HFF-Myc (cell line): ENCODE data around the gene GINS1.
A peak's percentile ranks its signal among the peaks of the same experiment; 100 is the strongest.

Experiments used
- DNase-seq: peaks from one replicate; pipeline ENCODE4 v3.0.0-alpha.2; 2011; ENCODE audit warnings: low read depth; ENCODE audit errors: extremely low read depth
- H3K4me3 ChIP-seq: replicated peaks from 2 replicates; pipeline ENCODE4 v1.5.1; 2011; ENCODE audit warnings: low read depth, mild to moderate bottlenecking, control low read depth, low read length
- TF ChIP-seq, protein P1 (sequence below): IDR thresholded peaks from 2 replicates; pipeline ENCODE4 v1.5.1; 2012; ENCODE audit warnings: mild to moderate bottlenecking, low read depth, low read length, control low read depth; ENCODE audit errors: missing control alignments

Gene GINS1

DNA sequence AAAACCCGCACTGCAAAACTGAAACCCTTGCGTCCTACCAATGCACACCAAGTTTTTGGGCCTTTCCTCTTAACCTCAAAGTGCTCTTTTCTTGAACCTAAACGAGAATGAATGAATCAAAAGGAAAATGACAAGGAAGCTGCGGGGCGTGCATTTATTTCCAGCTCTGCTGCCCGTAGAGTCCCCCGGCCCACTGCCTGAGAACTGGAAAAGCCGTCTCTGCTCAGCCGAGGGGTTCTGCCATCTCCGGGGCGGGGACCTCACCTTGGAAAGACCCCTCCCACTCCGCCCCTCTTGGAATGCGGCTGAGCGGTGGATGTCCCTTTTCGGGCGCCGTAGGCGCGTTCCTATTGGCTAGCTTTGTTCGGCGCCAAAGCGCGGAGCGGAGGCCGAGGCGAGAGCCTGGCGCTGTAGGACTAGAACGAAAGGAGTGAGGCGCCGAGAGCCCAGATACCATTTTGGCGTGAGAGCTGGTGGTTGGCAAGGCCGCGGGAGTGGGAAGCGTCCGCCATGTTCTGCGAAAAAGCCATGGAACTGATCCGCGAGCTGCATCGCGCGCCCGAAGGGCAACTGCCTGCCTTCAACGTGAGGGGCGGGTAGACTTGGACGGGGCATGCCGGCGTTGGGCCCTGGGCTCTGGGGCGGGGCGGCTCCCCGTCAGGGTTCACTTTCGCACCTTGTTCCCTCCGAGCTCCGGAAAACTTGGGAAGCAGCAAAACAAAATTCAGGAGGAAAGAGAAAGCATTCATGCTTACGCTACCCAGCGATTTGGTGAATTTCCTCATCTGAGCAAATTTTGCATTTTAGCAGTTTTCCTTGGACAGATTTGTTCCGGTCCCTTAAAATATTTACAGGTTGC, at the start of gene GINS1:
GINS1 (plus strand) TSS at position 363 of the 859 bp plus-strand sequence; CDS start at position 511, 148 bp downstream.
- H3K4me3 ChIP-seq: peak within 1 kb of the TSS; percentile 89
- TF ChIP-seq, protein P1, sequence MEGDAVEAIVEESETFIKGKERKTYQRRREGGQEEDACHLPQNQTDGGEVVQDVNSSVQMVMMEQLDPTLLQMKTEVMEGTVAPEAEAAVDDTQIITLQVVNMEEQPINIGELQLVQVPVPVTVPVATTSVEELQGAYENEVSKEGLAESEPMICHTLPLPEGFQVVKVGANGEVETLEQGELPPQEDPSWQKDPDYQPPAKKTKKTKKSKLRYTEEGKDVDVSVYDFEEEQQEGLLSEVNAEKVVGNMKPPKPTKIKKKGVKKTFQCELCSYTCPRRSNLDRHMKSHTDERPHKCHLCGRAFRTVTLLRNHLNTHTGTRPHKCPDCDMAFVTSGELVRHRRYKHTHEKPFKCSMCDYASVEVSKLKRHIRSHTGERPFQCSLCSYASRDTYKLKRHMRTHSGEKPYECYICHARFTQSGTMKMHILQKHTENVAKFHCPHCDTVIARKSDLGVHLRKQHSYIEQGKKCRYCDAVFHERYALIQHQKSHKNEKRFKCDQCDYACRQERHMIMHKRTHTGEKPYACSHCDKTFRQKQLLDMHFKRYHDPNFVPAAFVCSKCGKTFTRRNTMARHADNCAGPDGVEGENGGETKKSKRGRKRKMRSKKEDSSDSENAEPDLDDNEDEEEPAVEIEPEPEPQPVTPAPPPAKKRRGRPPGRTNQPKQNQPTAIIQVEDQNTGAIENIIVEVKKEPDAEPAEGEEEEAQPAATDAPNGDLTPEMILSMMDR: no peak
- peak; percentile 55 for DNase-seq

DNA sequence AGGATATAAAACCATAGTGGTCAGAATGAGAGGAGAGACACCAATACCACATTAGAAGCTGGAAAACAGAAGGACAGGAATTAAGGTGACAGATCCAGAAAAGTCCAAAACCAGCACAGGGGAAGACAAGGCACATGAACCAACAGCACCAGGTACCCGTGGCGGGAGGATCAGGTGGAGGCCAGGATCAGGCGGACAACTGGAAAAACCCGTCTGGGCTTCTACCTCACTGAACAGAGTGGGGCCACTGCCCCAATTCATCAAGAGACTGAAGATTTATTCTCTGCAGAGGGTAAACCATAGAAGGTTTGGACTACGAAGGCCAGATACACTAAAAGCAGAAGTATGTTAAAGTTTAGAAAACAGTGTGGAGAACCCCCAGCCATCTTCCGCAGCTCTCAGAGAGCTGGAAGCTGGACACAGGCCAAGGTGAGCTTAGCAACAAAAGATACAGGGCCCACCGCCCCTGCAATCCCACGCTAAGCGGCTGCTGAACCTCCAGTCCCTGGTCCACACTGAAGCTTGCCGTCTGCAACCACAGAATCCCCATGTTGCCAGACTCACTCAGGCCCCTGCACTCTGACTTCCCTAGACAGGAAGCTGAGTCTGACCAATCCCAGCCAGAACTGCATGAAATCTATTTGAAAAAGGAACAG, 46.7 kb upstream of the GINS1 start:
- TF ChIP-seq, protein P1: no peak
- DNase-seq: no peak
- no peak overlapping the region for H3K4me3 ChIP-seq

DNA sequence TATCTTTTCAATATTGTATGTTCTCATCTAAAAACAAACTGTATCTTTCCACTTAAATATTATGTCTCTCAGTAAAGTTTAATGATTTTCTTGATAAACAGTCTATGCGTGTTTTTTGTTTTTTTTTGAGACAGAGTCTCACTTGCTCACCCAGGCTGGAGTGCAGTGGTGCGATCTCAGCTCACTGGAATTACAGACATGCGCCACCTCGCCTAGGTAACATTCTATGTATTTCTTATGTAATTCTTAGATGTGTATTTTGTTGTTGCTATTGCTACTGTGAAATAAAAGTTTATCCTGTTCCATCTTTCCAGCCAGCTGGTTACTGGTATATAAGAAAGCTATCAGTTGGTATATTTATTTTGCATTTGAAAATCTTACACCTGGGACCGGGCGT, 46.2 kb upstream of the GINS1 start:
- H3K4me3 ChIP-seq: no peak overlapping the region
- TF ChIP-seq, protein P1: no peak
- DNase-seq: no peak

DNA sequence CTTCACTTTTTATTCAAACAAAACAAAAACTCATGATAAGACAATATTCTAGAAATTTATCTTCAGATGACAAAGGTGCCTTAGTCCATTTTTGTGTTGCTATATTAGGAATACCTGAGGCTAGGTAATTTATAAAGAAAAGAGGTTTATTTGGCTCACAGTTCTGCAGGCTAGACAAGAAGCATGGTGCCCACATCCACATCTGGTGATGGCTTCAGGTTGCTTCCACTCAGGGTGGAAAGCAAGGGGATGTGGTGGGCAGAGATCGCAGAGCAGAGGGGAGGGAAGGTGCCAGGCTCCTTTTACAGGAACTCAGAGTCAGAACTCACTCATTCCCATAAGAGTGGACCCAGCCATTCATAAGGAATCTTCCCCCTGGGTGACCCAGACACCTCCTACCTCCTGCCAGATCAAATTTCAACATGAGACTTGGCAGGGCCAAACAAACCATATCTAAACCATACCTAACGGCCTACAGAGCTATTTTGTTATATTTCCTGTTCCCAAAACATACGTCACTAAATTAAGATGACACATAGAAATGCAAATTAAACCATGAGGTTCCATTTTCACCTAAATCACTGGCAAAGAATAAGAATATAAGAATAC, 43.2 kb upstream of the GINS1 start:
- TF ChIP-seq, protein P1: no peak
- H3K4me3 ChIP-seq: no peak overlapping the region
- DNase-seq: no peak

DNA sequence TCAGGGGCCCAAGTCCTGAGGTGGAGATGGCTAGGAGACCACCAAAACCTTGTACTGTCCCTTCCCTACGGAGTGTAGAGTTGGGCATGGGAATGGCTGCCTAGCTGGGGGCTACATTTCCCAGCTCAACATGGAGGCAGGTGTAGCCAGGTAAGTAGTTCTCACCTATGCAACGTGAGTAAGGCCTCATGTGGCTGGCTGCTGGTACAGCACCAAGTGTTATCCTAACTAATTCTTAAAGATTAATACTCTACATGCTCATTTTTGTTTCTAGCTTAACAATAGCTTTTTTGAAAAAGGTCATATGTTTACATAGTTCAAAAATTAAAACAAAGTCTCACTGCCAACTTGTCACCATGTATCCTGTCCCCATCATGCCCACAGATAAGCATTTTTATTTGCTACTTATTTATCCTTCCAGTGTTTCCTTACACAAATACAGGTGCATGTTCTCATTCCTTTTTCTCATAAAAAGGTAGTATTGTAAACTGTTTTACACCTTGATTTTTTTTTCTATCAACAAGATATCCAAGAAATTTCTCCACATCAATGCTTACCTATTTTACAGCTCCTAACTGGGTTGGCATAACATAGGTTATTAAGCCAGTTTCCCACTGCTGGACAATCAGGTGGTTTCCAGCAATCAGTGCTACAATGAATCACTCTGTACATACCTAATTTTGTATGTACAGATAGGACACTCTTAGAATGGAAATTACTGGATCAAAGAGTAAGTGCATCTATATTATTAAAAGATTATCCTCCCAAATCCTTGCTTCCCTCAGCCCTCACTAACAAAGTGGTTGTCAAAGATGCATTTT, 42.4 kb upstream of the GINS1 start:
- no peak overlapping the region for H3K4me3 ChIP-seq
- TF ChIP-seq, protein P1: no peak
- DNase-seq: no peak

DNA sequence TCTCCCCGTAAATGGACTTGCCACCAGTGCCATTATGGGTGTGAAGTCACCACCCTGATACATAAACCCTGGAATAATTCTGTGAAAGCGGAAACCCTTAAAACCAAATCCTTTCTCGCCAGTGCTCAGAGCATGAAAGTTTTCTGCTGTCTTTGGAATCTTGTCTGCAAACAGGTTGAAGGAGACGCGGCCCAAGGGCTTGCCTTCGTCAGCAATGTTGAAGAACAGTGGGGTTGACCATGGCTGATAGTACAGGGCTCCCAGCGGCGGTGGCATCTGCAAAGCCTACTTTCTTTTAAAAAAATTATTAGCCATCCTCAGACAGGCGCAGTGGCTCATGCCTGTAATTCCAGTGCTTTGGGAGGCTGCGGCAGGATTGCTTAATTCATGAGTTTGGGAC, 38.9 kb upstream of the GINS1 start:
- no peak for DNase-seq
- H3K4me3 ChIP-seq: no peak overlapping the region
- TF ChIP-seq, protein P1: no peak
